A549 (cell line): ENCODE measurements around the gene B3GNT7. TPM values are rescaled to one million over a fixed set of nuclear protein-coding genes. Genes with fewer than 3 reads are reported as not detected.

ENCODE experiments used
- ATAC-seq, 2 experiments: fragments of 200-7000 bp in 1 of 2; fragments of >200 bp in 1 of 2; cut with Nextera tagmentation in 1 of 2; cut with Tn5 transposase in 1 of 2; 3 replicates each; pipeline versions ENCODE4 v1.8.0 to v1.9.1; 2018 to 2020; ENCODE audit warnings: mild to moderate bottlenecking in 1 of 2, moderate library complexity in 1 of 2
- CTCF ChIA-PET: fragments of 300-600 bp; sonication (Branson Sonifier 250); formaldehyde crosslinking; extraction: SDS; loops from one replicate; lab custom pipeline; 2021; ENCODE audit warnings: antibody characterized with exemption, inconsistent platforms; lab: Yijun Ruan, JAX
- POLR2A ChIA-PET: fragments of 350-600 bp; formaldehyde crosslinking; extraction: SDS; loops from one replicate; lab custom pipeline; 2021; ENCODE audit warnings: antibody characterized with exemption, inconsistent platforms; lab: Yijun Ruan, JAX
- DNase-seq, 2 experiments: peaks; one replicate each; pipeline versions ENCODE4 v3.0.0 to v3.0.0-alpha.2; 2011 to 2016; ENCODE audit warnings: low read depth in 1 of 2, low spot score in 1 of 2
- FAIRE-seq: peaks from 2 replicates; lab custom pipeline; 2011; peaks lifted over from hg19 to GRCh38; lab: Jason Lieb, UNC
- H3K27ac ChIP-seq, 2 experiments: fragments of >200 bp; sonication (Bioruptor Twin); formaldehyde crosslinking; 3 replicates each; pipeline ENCODE4 v1.5.1; 2016 to 2017
- H3K4me1 ChIP-seq: fragments of >200 bp; sonication (Bioruptor Twin); formaldehyde crosslinking; 3 replicates; pipeline ENCODE4 v1.6.1; 2016
- H3K4me2 ChIP-seq: fragments of >200 bp; sonication (Bioruptor Twin); formaldehyde crosslinking; 3 replicates; pipeline ENCODE4 v1.6.1; 2016
- H3K4me3 ChIP-seq: fragments of >200 bp; sonication (Bioruptor Twin); formaldehyde crosslinking; 3 replicates; pipeline ENCODE4 v1.5.1; 2016
- H3K9me3 ChIP-seq: fragments of >200 bp; sonication (Bioruptor Twin); formaldehyde crosslinking; 3 replicates; pipeline ENCODE4 v1.6.1; 2016
- BCL3 ChIP-seq: fragments of >200 bp; sonication (Bioruptor Twin); formaldehyde crosslinking; IDR thresholded peaks from 3 replicates; pipeline ENCODE4 v1.6.1; 2016
- CBX2 ChIP-seq: fragments of 200-600 bp; sonication (generic); IDR thresholded peaks from 2 replicates; pipeline ENCODE4 v1.6.1; 2016; ENCODE audit warnings: low read depth, mild to moderate bottlenecking, borderline replicate concordance
- CBX8 ChIP-seq: fragments of 200-600 bp; sonication (generic); IDR thresholded peaks from 2 replicates; pipeline ENCODE4 v1.6.1; 2016
- CHD4 ChIP-seq: fragments of 200-600 bp; sonication (generic); IDR thresholded peaks from 2 replicates; pipeline ENCODE4 v1.6.1; 2016; ENCODE audit warnings: antibody characterized with exemption, mild to moderate bottlenecking, borderline replicate concordance
- FOSL2 ChIP-seq, 2 experiments: fragments of 450-650 bp in 1 of 2; fragments of >200 bp in 1 of 2; sonication (Bioruptor Twin) in 1 of 2; formaldehyde crosslinking; IDR thresholded peaks; 2 replicates each; pipeline versions ENCODE4 v1.5.0 to v1.6.1; 2016 to 2020; ENCODE audit warnings: mild to moderate bottlenecking in 1 of 2, moderate library complexity in 1 of 2
- FOXS1 ChIP-seq: fragments of 250-450 bp; sonication (Bioruptor Pico); IDR thresholded peaks from 2 replicates; pipeline ENCODE4 v1.5.0; 2020; ENCODE audit warnings: mild to moderate bottlenecking, moderate library complexity
- HEYL ChIP-seq: fragments of 250-450 bp; sonication (Bioruptor Pico); IDR thresholded peaks from 2 replicates; pipeline ENCODE4 v1.8.0; 2021; ENCODE audit warnings: mild to moderate bottlenecking, moderate library complexity
- HOXA7 ChIP-seq: fragments of 250-450 bp; sonication (Bioruptor Pico); IDR thresholded peaks from 2 replicates; pipeline ENCODE4 v1.5.0; 2020; ENCODE audit warnings: mild to moderate bottlenecking, moderate library complexity
- HOXB13 ChIP-seq: fragments of 250-450 bp; sonication (Bioruptor Pico); IDR thresholded peaks from 2 replicates; pipeline ENCODE4 v1.5.0; 2020; ENCODE audit warnings: low read depth, mild to moderate bottlenecking, moderate library complexity
- JUNB ChIP-seq: fragments of >200 bp; sonication (Bioruptor Twin); formaldehyde crosslinking; IDR thresholded peaks from 2 replicates; pipeline ENCODE4 v1.6.1; 2016
- KDM1A ChIP-seq: fragments of 200-600 bp; sonication (generic); IDR thresholded peaks from 2 replicates; pipeline ENCODE4 v1.6.1; 2016; ENCODE audit warnings: low read depth, mild to moderate bottlenecking
- MAFK ChIP-seq: fragments of 450-650 bp; IDR thresholded peaks from 2 replicates; pipeline ENCODE4 v1.6.1; 2014; ENCODE audit not compliant: partially characterized antibody
- MAX ChIP-seq: IDR thresholded peaks from 2 replicates; pipeline ENCODE4 v1.6.1; 2012
- MAZ ChIP-seq: fragments of 150-350 bp; IDR thresholded peaks from 2 replicates; pipeline ENCODE4 v1.6.1; 2014; ENCODE audit warnings: antibody characterized with exemption, low read depth, low read length, borderline replicate concordance
- MYC ChIP-seq: IDR thresholded peaks from 2 replicates; pipeline ENCODE4 v1.6.1; 2012; ENCODE audit warnings: mild to moderate bottlenecking, inconsistent platforms, low read length, improper control_type of control experiment, borderline replicate concordance
- NFE2L2 ChIP-seq: fragments of 150-350 bp; conservative IDR thresholded peaks from 2 replicates; pipeline ENCODE4 v1.6.1; 2014; ENCODE audit warnings: low read length
- NR3C1 ChIP-seq: fragments of >200 bp; sonication (Bioruptor Twin); formaldehyde crosslinking; IDR thresholded peaks from 3 replicates; pipeline ENCODE4 v1.6.1; 2017
- PBX3 ChIP-seq: IDR thresholded peaks from 2 replicates; pipeline ENCODE4 v1.6.1; 2012
- POLR2A ChIP-seq: IDR thresholded peaks from 2 replicates; pipeline ENCODE4 v1.6.1; 2012; ENCODE audit warnings: mild to moderate bottlenecking, low read length
- RARB ChIP-seq: fragments of 250-450 bp; sonication (Bioruptor Pico); IDR thresholded peaks from 2 replicates; pipeline ENCODE4 v1.8.0; 2021; ENCODE audit warnings: mild to moderate bottlenecking, moderate library complexity
- RFX5 ChIP-seq: fragments of 450-650 bp; IDR thresholded peaks from 2 replicates; pipeline ENCODE4 v1.7.1; 2014; ENCODE audit warnings: antibody characterized with exemption, mild to moderate bottlenecking, moderate library complexity
- TP53 ChIP-seq: fragments of 250-450 bp; sonication (Bioruptor Pico); IDR thresholded peaks from 2 replicates; pipeline ENCODE4 v1.5.0; 2021; ENCODE audit warnings: mild to moderate bottlenecking, moderate library complexity
- USF2 ChIP-seq: fragments of 450-650 bp; IDR thresholded peaks from 2 replicates; pipeline ENCODE4 v1.6.1; 2014; ENCODE audit warnings: antibody characterized with exemption
- ZC3H11A ChIP-seq: fragments of 450-650 bp; IDR thresholded peaks from 2 replicates; pipeline ENCODE4 v1.6.1; 2014; ENCODE audit warnings: antibody characterized with exemption, mild to moderate bottlenecking
- ZFP36 ChIP-seq: fragments of 450-650 bp; IDR thresholded peaks from 2 replicates; pipeline ENCODE4 v1.6.1; 2014; ENCODE audit warnings: borderline replicate concordance; ENCODE audit not compliant: partially characterized antibody
- ZNF302 ChIP-seq: fragments of 250-450 bp; sonication (Bioruptor Pico); IDR thresholded peaks from 2 replicates; pipeline ENCODE4 v1.9.0; 2021; ENCODE audit warnings: inconsistent platforms, mild to moderate bottlenecking, moderate library complexity
- WGBS: methylation state at CpG from one replicate; pipeline ENCODE4 v1.1.6; 2017; ENCODE audit errors: missing lambda C conversion rate; 5-methylcytosine and 5-hydroxymethylcytosine counted together
- polyA plus RNA-seq, 4 experiments: library from polyadenylated mRNA; depleted of rRNA in 3 of 4; stranded (reverse); fragments of >200 nt; fragmentation: RNase III in 1 of 4; extraction: RNeasy Plus Mini Kit Qiagen cat#74134 plus additional on column Dnase treatment in 1 of 4; gene quantifications; 2 replicates in 3 of 4; 3 replicates in 1 of 4; pipeline ENCODE4 v1.2.3, GENCODE V29; 2011 to 2017

The B3GNT7 gene
- polyA plus RNA-seq, 2 of the 4 experiments (the other 2 are of a cell fraction) = 0.48 to 0.96 TPM

GRCh38 chr2:231355508-231356465 lies 39.7 kb upstream of the B3GNT7 start:
- no peak overlapping the region for H3K4me3 ChIP-seq

GRCh38 chr2:231356466-231356844 lies 39.1 kb upstream of the B3GNT7 start:
- FAIRE-seq = no peak
- H3K4me1 ChIP-seq = no peaks in the 10 kb centered on the region
- TF ChIP-seq MAZ (no peak), FOXS1 (CRISPR knock-in tag) (no peak), POLR2A (no peak), MAFK (no peak), FOSL2 (IDR thresholded peaks at IDR 0.05) (no peak), FOSL2 (CRISPR knock-in tag; IDR thresholded peaks at IDR 0.05) (no peak), MAX (no peak), ZNF302 (CRISPR knock-in tag) (no peak), NFE2L2 (no peak), HEYL (CRISPR knock-in tag) (no peak), MYC (no peak), HOXB13 (CRISPR knock-in tag) (no peak), PBX3 (no peak), KDM1A (no peak), USF2 (no peak), NR3C1 (no peak)
- TF ChIP-seq, all 56 proteins: peak for 0
- no peak overlapping the region for H3K4me3 ChIP-seq
- no peak for DNase-seq
- H3K27ac ChIP-seq = no peak overlapping the region
- POLR2A ChIA-PET = no interaction called here
- CTCF ChIA-PET = interaction anchor here (0.7 to 1.3 kb wide), 2 partner anchors 21 kb away, joined by 3 read pairs; no protein-coding TSS in a partner anchor
- ATAC-seq = no peak
- no peaks in the 10 kb centered on the region for H3K9me3 ChIP-seq
- 85% methylated on average over 5 of the region's 5 CpGs for WGBS
- no peak overlapping the region for H3K4me2 ChIP-seq

More at GRCh38 chr2:231355508-231356465, 39.7 kb upstream of the B3GNT7 start:
- Histone ChIP-seq H3K27ac (no peak overlapping the region), H3K4me1 (no peaks in the 10 kb centered on the region), H3K9me3 (no peaks in the 10 kb centered on the region), H3K4me2 (no peak overlapping the region)
- 78% methylated on average over 26 of the region's 28 CpGs for WGBS
- ATAC-seq (no peak), DNase-seq (no peak), FAIRE-seq (no peak)
- CTCF ChIA-PET = interaction anchor here (0.6 to 1.3 kb wide), 2 partner anchors 19 to 20 kb away, joined by 3 read pairs; no protein-coding TSS in a partner anchor
- POLR2A ChIA-PET = no interaction called here
- TF ChIP-seq FOSL2 (IDR thresholded peaks at IDR 0.05) (no peak), FOSL2 (CRISPR knock-in tag; IDR thresholded peaks at IDR 0.05) (no peak), RARB (CRISPR knock-in tag) (no peak), TP53 (CRISPR knock-in tag) (no peak), NR3C1 (no peak), CBX8 (no peak), ZFP36 (no peak), HOXB13 (CRISPR knock-in tag) (no peak), NFE2L2 (no peak), ZC3H11A (no peak), CHD4 (no peak), CBX2 (no peak), RFX5 (no peak), HOXA7 (no peak), BCL3 (no peak), JUNB (no peak)
